Peyer's patch (tissue), 4 donors: ENCODE results near the gene EPS8. TPM values are rescaled to one million over a fixed set of nuclear protein-coding genes. Genes with fewer than 3 reads are reported as not detected.

Source experiments
- DNase-seq, 3 donors: peaks; one replicate each; pipeline ENCODE4 v3.0.0-alpha.2; 2017 to 2019
- H3K27ac ChIP-seq, 4 donors: fragments of 200-600 bp; sonication (generic); one replicate each; pipeline ENCODE4 v1.5.1; 2016 to 2019
- H3K27me3 ChIP-seq, 2 donors: fragments of 200-600 bp; sonication (generic); one replicate each; pipeline ENCODE4 v1.5.1; 2019
- H3K36me3 ChIP-seq, 3 donors: fragments of 200-600 bp; sonication (generic); one replicate each; pipeline ENCODE4 v1.5.1; 2016 to 2019
- H3K4me1 ChIP-seq, 4 donors: fragments of 200-600 bp; sonication (generic); one replicate each; pipeline ENCODE4 v1.5.1; 2016 to 2019
- H3K4me3 ChIP-seq, 4 donors: fragments of 200-600 bp; sonication (generic); 1 replicate in 3 of 4; 2 replicates in 1 of 4; pipeline ENCODE4 v1.5.1; 2016 to 2019; ENCODE audit warnings: mild to moderate bottlenecking in 1 of 4
- H3K9me3 ChIP-seq, 4 donors: fragments of 200-600 bp; sonication (generic); one replicate each; pipeline ENCODE4 v1.5.1; 2016 to 2019; ENCODE audit warnings: mild to moderate bottlenecking in 1 of 4
- CTCF ChIP-seq, 6 experiments: fragments of 450-650 bp in 4 of 6; fragments of 200-600 bp in 2 of 6; sonication (generic) in 1 of 6; IDR thresholded peaks; one replicate each; pipeline ENCODE4 v1.5.1; 2017 to 2019; ENCODE audit warnings: antibody characterized with exemption in 6 of 6, mild to moderate bottlenecking in 3 of 6, moderate library complexity in 1 of 6
- POLR2A ChIP-seq, 2 donors: fragments of 450-650 bp; IDR thresholded peaks; one replicate each; pipeline ENCODE4 v1.5.1; 2017; ENCODE audit warnings: antibody characterized with exemption in 2 of 2, mild to moderate bottlenecking in 2 of 2, moderate library complexity in 2 of 2
- total RNA-seq, 4 donors: library from RNA; depleted of rRNA; stranded (reverse); fragments of >200 nt; gene quantifications; one replicate each; pipeline ENCODE4 v1.1.0, GENCODE V29; 2016

The EPS8 gene
- total RNA-seq, 4 donors from 2014 or later: 57.8 to 168 (median 129) TPM

- Histone ChIP-seq H3K9me3 (no peaks in the 10 kb centered on the region), H3K4me1 (no peaks in the 10 kb centered on the region), H3K27ac (no peak overlapping the region), H3K36me3 (no peaks in the 10 kb centered on the region), H3K27me3 (no peaks in the 10 kb centered on the region), H3K4me3 (no peak overlapping the region)
- no peak for DNase-seq
- TF ChIP-seq CTCF (IDR thresholded peaks at IDR 0.05) (no peak), POLR2A (IDR thresholded peaks at IDR 0.05) (no peak)
These were observed 7.4 kb upstream of the EPS8 start for GRCh38 chr12:15796493-15797141.

DNA sequence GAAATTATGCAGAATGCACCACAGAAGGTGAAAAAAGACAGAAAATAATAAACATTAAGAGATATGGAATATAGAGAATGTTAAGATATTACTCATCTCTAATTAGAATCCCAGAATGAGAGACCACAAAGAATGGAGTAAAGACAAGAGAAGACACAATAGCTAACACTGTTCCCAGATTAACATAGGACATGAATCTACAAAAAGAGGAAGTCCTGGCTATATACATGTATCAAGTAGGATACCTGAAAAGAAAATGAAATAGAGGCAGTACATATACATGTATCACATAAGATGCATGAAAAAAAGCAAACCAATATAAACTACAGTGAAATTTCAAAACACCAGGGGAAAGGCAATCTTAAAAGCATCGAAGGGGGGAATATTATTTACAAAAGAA, 5.6 kb upstream of the EPS8 start:
- Histone ChIP-seq H3K27ac (no peak overlapping the region), H3K9me3 (no peaks in the 10 kb centered on the region)
- TF ChIP-seq POLR2A (IDR thresholded peaks at IDR 0.05) (no peak), CTCF (IDR thresholded peaks at IDR 0.05) (no peak)

DNA sequence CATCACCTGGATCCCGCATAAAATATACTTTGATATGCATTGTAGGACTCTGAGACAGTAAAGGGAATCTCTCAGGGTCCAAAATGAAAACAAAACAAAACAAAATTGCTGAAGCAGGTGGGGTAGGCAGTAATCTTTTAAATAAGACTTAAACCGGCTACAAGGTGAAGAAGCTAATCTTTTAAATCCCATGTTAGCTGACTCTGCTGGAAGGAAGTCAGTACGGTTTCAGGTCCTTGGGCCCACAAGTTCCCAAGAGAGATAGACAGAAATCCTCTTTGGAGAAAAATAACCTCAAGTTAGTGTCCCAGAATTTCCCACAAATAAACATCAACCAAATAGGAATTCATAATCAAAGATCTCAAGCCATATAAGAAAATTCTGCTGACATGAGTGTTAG, 5.0 kb upstream of the EPS8 start:
- TF ChIP-seq CTCF (IDR thresholded peaks at IDR 0.05) (no peak), POLR2A (IDR thresholded peaks at IDR 0.05) (no peak)
- DNase-seq: no peak
- Histone ChIP-seq H3K4me1 (peaks cover 0 to 6% (median 0%) of the 10 kb centered on the region in 4 donors), H3K36me3 (no peaks in the 10 kb centered on the region), H3K9me3 (no peaks in the 10 kb centered on the region), H3K4me3 (no peak overlapping the region), H3K27ac (no peak overlapping the region), H3K27me3 (no peaks in the 10 kb centered on the region)

More for the DNA sequence above, 5.6 kb upstream of the EPS8 start:
- H3K36me3 ChIP-seq: no peaks in the 10 kb centered on the region
- H3K4me3 ChIP-seq: no peak overlapping the region
- peaks cover 0 to 6% (median 0%) of the 10 kb centered on the region in 4 donors for H3K4me1 ChIP-seq
- no peak for DNase-seq
- H3K27me3 ChIP-seq: no peaks in the 10 kb centered on the region

DNA sequence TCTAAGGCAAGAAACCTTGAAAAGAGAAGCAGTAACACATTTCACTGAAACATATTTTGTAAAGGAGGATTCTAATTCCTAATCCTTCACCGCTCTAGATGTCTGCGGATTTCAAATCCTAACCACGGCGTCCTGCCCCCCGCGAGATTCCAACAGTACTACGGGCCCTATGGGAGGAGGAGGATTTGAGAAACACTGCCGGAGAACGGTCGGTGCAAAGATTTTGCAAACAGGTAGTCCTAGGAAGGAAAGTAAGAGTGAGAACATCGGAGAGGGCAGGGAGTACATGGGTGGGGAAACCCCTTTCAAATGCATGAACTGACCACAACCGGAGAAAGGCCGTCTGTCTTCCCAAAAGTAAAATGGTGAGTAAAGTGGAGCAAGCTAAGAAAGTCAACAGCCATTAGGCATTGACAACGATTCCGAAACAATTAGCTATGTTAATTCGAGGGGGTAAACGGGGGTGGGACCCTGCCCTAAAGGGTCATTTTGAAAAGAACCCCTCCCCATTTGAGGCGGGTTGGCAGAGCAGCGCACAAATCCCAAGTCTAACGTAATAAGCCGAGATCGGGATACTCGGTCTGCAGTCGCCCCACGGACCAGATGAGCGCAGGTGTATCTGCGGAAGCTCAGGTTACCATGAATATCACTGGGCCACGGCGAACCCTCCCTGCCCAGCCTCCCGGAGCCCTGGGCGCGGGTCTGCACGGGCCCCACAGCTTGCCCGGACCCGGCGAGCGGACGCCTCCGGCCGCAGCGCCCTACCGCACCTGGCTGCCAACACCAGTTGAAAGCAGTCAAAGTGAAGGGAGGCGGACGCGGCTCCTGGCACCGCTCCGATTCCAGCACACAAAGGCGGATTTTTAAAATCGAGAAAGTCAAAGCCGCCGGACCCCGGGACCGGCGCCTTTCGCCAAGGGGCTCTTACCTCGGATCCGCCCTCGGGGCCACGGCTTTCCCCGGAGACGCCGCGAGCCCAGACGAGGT, 662 bp downstream of the EPS8 start:
- H3K27ac ChIP-seq: peak overlapping the region; percentile 76 to 95 (median 82)
- H3K9me3 ChIP-seq: no peaks in the 10 kb centered on the region
- peaks cover 0 to 6% (median 0%) of the 10 kb centered on the region in 4 donors for H3K4me1 ChIP-seq
- H3K4me3 ChIP-seq: peak overlapping the region; percentile 57 to 67 (median 63)
- H3K27me3 ChIP-seq: no peaks in the 10 kb centered on the region
- TF ChIP-seq POLR2A (IDR thresholded peaks at IDR 0.05) (no peak), CTCF (IDR thresholded peaks at IDR 0.05) (peak in 1 of 6 experiments; percentile 12)
- peak in 2 of 3 donors; percentile 58 to 66 for DNase-seq
- H3K36me3 ChIP-seq: no peaks in the 10 kb centered on the region

GRCh38 chr12:15787778-15788177, 1.4 kb downstream of the EPS8 start:
- peak overlapping the region in 3 of 4 donors; percentile 61 to 67 (median 65) for H3K4me3 ChIP-seq
- H3K9me3 ChIP-seq: no peaks in the 10 kb centered on the region
- no peak for DNase-seq
- TF ChIP-seq CTCF (IDR thresholded peaks at IDR 0.05) (no peak), POLR2A (IDR thresholded peaks at IDR 0.05) (no peak)
- H3K27me3 ChIP-seq: no peaks in the 10 kb centered on the region
- H3K36me3 ChIP-seq: no peaks in the 10 kb centered on the region
- peaks cover 0 to 6% (median 0%) of the 10 kb centered on the region in 4 donors for H3K4me1 ChIP-seq
- peak overlapping the region; percentile 76 to 95 (median 82) for H3K27ac ChIP-seq
